GM12892 (cell line): ENCODE results near the gene BMPR1A.

ENCODE experiments used
- POLR2A ChIP-seq: IDR thresholded peaks from 2 replicates; pipeline ENCODE4 v1.6.1; 2011; ENCODE audit warnings: low read depth, low read length, control low read depth
- POLR2AphosphoS5 ChIP-seq: IDR thresholded peaks from 2 replicates; pipeline ENCODE4 v1.6.1; 2011; ENCODE audit warnings: low read depth, low read length, control low read depth
- TAF1 ChIP-seq: IDR thresholded peaks from 2 replicates; pipeline ENCODE4 v1.6.1; 2011; ENCODE audit warnings: low read depth, mild to moderate bottlenecking, control low read depth, low read length, borderline replicate concordance

DNA sequence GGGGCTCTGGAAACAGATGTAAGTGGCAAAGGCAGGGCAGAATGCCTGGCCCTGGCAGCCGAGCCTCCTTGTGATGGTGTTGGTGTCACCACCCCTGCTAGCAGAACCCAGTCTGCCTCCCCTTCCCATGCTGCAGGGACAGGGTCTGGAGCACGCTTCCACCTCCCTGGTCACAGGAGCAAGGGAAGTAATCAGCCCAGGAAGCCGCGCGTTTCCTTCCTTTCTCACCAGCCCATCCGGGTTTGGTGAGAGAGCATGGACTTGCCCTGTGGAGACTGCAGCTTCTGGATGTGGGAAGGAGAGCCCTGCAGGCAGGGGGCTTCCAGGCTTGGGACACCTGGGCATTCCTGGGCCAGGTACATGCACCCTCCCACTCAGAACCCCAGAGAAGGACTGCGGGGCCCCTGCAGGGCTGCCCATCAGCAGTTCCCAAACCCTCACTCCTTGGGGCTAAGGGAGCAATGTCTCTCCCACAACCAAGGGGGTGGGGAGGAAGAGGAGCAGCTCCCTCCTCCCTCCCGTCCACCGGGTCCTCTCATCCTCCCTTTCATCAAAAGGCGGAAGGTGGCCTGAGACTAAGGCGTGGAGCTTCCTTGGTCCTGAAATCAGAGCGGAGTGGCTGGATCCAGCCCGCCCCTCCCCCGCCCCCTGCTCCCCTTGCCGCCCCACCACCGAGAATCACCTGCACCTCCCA lies 199.2 kb downstream of the BMPR1A start:
- TF ChIP-seq TAF1, result no peak
- TF ChIP-seq POLR2AphosphoS5, result no peak
- no peak for TF ChIP-seq POLR2A
